Large intestine (tissue), 3 donors: ENCODE measurements around the gene KCNJ6. TPM values are rescaled to one million over a fixed set of nuclear protein-coding genes. Genes with fewer than 3 reads are reported as not detected.
A peak's percentile ranks its signal among the peaks of the same experiment; 100 is the strongest.
"Not testable (repeated sequence)": the region's sequence is repeated elsewhere in the genome, so short reads cannot be mapped to it uniquely, and the experiment has no call there.

ENCODE experiments used
- DNase-seq, 2 donors: peaks; one replicate each; pipeline versions ENCODE4 v3.0.0 to v3.0.0-alpha.2; 2013
- H3K27ac ChIP-seq: one replicate; pipeline ENCODE4 v1.5.1; 2013; ENCODE audit warnings: low read length
- H3K27me3 ChIP-seq: 2 replicates; pipeline ENCODE4 v1.6.1; 2013; ENCODE audit warnings: low read length; ENCODE audit not compliant: control insufficient read depth, insufficient read depth
- H3K36me3 ChIP-seq: 2 replicates; pipeline ENCODE4 v1.6.1; 2013; ENCODE audit warnings: low read length; ENCODE audit not compliant: control insufficient read depth, insufficient read depth
- H3K4me1 ChIP-seq: one replicate; pipeline ENCODE4 v1.6.1; 2013; ENCODE audit warnings: low read length; ENCODE audit not compliant: control insufficient read depth, insufficient read depth
- H3K4me3 ChIP-seq: one replicate; pipeline ENCODE4 v1.5.1; 2013; ENCODE audit warnings: low read length
- H3K9me3 ChIP-seq: one replicate; pipeline ENCODE4 v1.6.1; 2013; ENCODE audit warnings: mild to moderate bottlenecking, low read depth, low read length, moderate library complexity; ENCODE audit not compliant: control insufficient read depth
- WGBS: methylation state at CpG from one replicate; pipeline ENCODE4 v1.1.5; 2013; ENCODE audit warnings: low lambda C conversion rate; ENCODE audit not compliant: insufficient coverage; 5-methylcytosine and 5-hydroxymethylcytosine counted together
- polyA plus RNA-seq: library from polyadenylated mRNA; unstranded; fragments of 120-200 nt; gene quantifications from one replicate; pipeline ENCODE4 v1.2.1, GENCODE V29; 2013

Gene KCNJ6
- polyA plus RNA-seq, 1 donor = 0.39 TPM

DNA sequence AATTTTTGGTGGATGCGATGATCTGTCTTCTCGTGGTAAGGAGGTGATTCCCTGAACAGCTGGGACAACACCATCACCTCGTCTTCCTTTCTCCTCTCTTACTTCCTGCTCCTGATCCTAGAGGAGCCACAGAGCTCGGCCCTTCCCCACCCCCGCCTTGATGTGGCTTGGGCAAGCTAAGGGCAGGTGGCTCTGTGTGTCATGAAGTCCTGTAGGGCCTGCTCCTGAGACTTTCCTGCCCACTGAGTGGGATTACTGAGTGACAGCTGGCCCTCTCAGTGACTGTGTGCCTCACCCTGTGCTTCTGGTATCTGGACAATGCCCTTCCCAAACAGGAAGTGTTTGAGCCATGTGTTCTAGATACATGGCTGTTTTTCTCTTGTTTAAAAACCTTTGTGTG, 153.0 kb downstream of the KCNJ6 start:
- WGBS = no CpG with 5 or more reads among the region's 5 CpGs
- H3K36me3 ChIP-seq = no peaks in the 10 kb centered on the region
- DNase-seq = no peak

DNA sequence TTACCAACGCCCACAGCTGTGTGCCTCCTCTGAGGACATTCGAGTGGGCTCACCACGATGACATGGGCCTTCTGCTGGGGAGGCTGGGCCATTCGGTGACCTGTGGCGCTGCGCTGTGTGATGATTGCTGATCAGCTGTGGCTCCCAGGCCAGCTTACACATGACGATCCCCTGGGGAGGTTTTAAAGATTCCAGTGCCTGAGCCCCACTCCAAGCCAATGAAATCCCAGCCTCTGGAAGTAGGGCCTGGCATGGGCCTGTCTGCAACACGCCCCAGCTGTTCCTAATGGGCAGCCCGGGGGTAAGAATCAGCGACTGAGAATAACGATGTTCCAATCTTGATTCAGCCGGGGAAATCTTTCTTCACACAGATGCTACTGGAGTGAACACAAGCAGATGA, 153.7 kb downstream of the KCNJ6 start:
- Histone ChIP-seq H3K9me3 (no peaks in the 10 kb centered on the region), H3K4me3 (no peak overlapping the region), H3K36me3 (no peaks in the 10 kb centered on the region), H3K27ac (no peak overlapping the region), H3K4me1 (no peaks in the 10 kb centered on the region), H3K27me3 (peaks cover 2% of the 10 kb centered on the region)
- DNase-seq = no peak
- WGBS = no CpG with 5 or more reads among the region's 12 CpGs

More for the DNA sequence above, 153.0 kb downstream of the KCNJ6 start:
- H3K27me3 ChIP-seq = peaks cover 2% of the 10 kb centered on the region
- H3K9me3 ChIP-seq = no peaks in the 10 kb centered on the region
- no peaks in the 10 kb centered on the region for H3K4me1 ChIP-seq
- no peak overlapping the region for H3K4me3 ChIP-seq
- H3K27ac ChIP-seq = no peak overlapping the region

DNA sequence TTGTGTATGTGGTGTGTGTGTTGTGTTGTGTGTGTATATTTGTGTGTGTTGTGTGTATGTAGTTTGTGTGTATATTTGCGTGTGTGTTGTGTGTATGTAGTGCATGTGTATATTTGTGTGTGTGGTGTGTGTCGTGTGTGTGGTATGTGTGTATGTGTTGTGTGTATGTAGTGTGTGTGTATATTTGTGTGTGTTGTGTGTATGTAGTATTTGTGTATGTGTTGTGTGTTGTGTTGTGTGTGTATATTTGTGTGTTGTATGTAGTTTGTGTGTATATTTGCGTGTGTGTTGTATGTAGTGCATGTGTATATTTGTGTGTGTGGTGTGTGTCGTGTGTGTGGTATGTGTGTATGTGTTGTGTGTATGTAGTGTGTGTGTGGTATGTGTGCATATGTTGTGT, 154.9 kb downstream of the KCNJ6 start:
- not testable (repeated sequence) for H3K9me3 ChIP-seq, H3K27ac ChIP-seq, H3K4me3 ChIP-seq, H3K4me1 ChIP-seq, DNase-seq, H3K27me3 ChIP-seq, H3K36me3 ChIP-seq
- WGBS = no CpG with 5 or more reads among the region's 4 CpGs

DNA sequence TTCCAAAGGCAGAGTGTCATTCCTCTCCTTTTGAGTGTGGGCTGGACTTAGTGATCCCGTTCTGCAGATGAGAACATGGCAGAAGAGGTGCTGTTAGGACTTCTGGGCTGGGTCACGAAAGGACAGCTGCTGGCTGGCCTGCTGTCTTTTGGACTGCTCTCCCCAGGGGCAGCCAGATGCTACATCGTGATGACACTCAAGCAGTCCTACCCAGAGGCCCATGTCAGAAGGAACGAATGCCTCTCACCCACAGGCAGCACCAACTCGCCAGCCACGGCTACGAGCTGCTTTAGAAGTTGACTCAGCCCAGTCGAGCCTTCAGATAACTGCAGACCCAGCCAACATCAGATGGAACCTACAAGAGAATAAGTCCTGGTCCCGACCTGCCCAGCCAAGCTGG, 156.5 kb downstream of the KCNJ6 start:
- no peak for DNase-seq
- Histone ChIP-seq H3K4me1 (no peaks in the 10 kb centered on the region), H3K27me3 (no peaks in the 10 kb centered on the region), H3K9me3 (no peaks in the 10 kb centered on the region), H3K4me3 (no peak overlapping the region), H3K36me3 (no peaks in the 10 kb centered on the region), H3K27ac (no peak overlapping the region)
- no CpG with 5 or more reads among the region's 9 CpGs for WGBS

DNA sequence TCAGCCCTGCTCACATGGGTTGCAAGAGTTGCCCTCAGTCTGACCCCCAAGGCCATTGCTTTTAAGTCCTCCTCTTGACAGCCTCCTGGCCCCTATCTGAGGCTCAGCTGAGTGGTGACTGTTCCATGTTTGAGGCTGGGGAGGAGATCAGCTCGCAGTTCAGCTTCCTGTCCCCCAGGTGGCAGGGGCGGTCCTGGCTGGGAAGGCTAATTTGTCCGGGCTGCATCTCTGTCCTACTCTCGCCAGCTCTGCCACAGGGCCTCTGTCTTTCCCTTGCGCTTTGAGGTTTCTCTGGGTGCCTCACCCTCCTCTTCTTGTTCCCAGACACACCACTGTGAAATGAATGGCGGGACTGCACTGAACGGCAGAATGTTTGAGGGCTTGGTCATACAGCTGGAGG, 157.3 kb downstream of the KCNJ6 start:
- no CpG with 5 or more reads among the region's 7 CpGs for WGBS
- DNase-seq = peak in 1 of 2 donors; percentile 22

DNA sequence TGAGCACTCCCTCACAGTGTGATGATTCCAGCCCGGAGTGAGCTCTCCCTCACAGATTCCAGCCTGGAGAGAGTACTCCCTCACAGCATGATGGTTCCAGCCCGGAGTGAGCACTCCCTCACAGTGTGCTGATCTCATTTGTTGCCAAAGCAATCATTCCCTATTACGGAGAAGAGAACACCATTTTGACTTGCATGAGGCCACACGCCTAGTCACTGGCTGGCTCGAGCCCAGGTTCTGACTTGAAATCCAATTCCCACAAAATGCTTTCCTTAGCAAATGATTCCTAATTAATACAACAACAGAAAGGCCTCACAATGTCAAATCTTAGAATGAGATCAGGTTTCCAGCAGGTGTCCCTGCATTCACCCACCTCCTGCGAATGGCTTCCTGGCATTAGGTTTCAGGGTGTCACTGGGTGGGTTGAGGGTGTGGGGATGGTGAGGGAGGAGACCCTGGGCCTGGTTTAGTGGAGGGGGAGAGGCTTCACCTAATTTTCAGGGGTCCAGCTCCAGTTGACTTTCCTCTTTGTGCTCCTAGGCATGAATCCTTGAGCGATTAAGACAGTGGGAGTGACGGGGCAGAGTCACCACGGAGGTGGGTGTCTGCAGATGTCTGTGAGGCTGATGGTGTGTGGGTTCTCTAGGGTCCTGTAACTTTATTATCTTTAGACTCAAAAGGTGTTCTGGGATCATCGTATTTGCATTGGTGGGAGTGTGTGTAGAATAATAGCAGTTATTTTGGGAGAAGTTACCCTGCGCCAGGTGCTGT, 158.5 kb downstream of the KCNJ6 start:
- Histone ChIP-seq H3K4me3 (no peak overlapping the region), H3K36me3 (no peaks in the 10 kb centered on the region), H3K4me1 (no peaks in the 10 kb centered on the region), H3K27ac (no peak overlapping the region), H3K27me3 (no peaks in the 10 kb centered on the region), H3K9me3 (no peaks in the 10 kb centered on the region)
- DNase-seq = no peak
- no CpG with 5 or more reads among the region's 11 CpGs for WGBS

More for the DNA sequence above, 157.3 kb downstream of the KCNJ6 start:
- Histone ChIP-seq H3K9me3 (no peaks in the 10 kb centered on the region), H3K4me1 (no peaks in the 10 kb centered on the region), H3K4me3 (no peak overlapping the region), H3K36me3 (no peaks in the 10 kb centered on the region), H3K27ac (no peak overlapping the region), H3K27me3 (no peaks in the 10 kb centered on the region)

DNA sequence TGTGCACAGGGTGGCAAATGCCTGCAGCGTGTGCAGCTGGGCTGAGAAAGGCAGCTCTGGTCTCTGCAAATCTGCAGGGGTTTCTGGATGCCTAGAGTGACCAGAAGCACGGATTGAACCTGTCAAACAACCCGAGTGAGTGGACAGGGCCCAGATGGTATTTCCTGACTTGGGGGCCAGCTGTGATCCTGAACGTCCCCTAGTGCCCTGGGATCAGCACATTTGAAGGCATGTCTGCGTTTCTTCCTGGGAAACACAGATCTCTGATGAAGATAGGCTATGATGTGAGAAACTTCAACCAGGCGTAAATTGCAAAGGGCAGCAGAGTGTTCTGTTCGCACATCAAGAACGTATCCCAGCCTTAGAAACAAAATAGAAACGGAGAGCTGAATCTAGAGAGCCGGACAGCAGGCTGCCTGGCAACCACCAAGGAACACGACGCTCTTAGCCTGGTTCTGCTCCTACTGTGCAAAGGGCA, 163.1 kb downstream of the KCNJ6 start:
- no peaks in the 10 kb centered on the region for H3K9me3 ChIP-seq
- H3K36me3 ChIP-seq = no peaks in the 10 kb centered on the region
- no peak overlapping the region for H3K4me3 ChIP-seq
- WGBS = 16% methylated on average over 6 of the region's 12 CpGs
- no peaks in the 10 kb centered on the region for H3K27me3 ChIP-seq
- no peak overlapping the region for H3K27ac ChIP-seq
- DNase-seq = no peak
- H3K4me1 ChIP-seq = no peaks in the 10 kb centered on the region

DNA sequence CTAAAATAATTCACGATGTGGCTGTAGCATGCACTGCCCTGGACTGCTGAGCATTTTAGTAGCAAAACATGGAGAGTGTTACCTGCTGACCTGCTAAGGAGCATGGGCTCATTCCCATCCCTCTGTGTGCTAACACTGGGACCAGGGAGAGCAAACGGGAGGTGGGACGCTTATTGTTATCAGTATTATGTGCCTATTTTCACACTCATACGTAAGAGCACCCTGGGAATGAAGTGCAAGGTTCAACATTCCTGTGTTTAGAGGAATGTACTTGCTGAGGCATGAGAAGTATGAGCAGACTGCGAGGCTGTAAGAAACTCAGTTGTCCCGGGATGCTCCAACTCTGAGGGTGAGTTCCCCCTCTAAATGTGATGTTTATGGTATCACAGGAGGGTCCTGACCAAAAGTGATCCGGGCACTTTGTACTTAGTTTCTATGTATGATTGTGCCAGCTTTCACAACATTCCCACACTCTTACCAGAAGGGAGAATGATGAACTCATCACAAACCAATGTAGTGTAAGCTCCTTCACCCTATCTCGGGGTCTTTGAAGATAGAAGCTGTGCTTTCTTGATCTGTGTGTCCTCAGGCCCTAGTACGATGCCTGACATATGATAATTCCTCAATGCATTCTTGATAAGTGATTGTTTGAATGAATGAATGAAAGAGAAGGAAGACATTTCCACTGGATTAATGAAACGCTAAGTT, 164.8 kb downstream of the KCNJ6 start:
- no peak for DNase-seq

DNA sequence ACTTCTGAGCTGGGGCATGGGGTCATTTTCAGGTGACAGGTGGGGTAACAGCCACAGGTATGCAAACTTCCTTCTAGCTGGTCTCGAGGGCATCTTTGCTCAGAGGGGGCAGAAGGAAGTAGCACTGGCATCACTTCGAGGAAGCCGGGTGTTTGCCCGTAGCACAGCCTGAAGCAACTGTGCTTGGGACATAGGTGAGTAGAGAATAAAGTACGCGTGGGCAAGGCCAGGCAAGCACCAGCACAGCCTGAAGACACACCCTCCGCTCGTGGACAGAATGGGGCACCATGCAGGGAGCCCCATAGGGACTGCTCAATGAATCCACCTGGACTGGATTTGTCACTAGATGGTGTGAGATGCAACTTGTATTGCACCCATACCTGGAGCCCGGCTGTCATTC, 167.1 kb downstream of the KCNJ6 start:
- WGBS = no CpG with 5 or more reads among the region's 9 CpGs
- Histone ChIP-seq H3K27ac (no peak overlapping the region), H3K36me3 (no peaks in the 10 kb centered on the region), H3K4me1 (no peaks in the 10 kb centered on the region), H3K4me3 (no peak overlapping the region), H3K9me3 (no peaks in the 10 kb centered on the region), H3K27me3 (no peaks in the 10 kb centered on the region)
- DNase-seq = no peak

More for the DNA sequence above, 164.8 kb downstream of the KCNJ6 start:
- no peaks in the 10 kb centered on the region for H3K9me3 ChIP-seq
- H3K27ac ChIP-seq = no peak overlapping the region
- WGBS = 42% methylated on average over 2 of the region's 10 CpGs
- no peaks in the 10 kb centered on the region for H3K36me3 ChIP-seq
- H3K27me3 ChIP-seq = no peaks in the 10 kb centered on the region
- H3K4me1 ChIP-seq = no peaks in the 10 kb centered on the region
- no peak overlapping the region for H3K4me3 ChIP-seq

DNA sequence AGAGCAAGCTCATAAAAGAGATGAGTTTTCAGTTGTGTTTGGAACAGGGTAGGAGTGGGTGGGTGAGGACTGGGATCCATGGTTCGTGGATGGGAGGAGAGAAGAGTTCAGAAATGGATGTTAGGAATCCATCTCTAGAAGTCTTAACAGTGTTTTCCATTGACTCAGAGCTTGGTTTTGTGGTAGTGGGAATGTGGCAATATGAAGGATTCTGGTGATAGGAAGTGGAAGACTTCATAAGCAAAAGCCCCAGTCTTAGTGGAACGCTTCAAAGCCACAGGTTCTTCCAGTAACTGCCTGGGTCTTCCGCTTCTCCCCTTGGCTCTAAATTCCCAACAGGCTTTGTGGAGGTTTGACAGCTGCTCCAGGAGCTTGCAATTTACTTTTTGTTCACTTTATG, 167.9 kb downstream of the KCNJ6 start:
- H3K27me3 ChIP-seq = no peaks in the 10 kb centered on the region
- H3K36me3 ChIP-seq = no peaks in the 10 kb centered on the region
- H3K27ac ChIP-seq = no peak overlapping the region
- H3K4me1 ChIP-seq = no peaks in the 10 kb centered on the region
- H3K9me3 ChIP-seq = no peaks in the 10 kb centered on the region
- no peak for DNase-seq
- no CpG with 5 or more reads among the region's 3 CpGs for WGBS
- H3K4me3 ChIP-seq = no peak overlapping the region
